Mucosa of descending colon (tissue), 3 donors: ENCODE measurements around the gene CDC42BPB. TPM values are rescaled to one million over a fixed set of nuclear protein-coding genes. Genes with fewer than 3 reads are reported as not detected.

ENCODE experiments used
- ATAC-seq: fragments of 200-7000 bp; cut with Tn5 transposase; one replicate; pipeline ENCODE4 v1.9.1; 2020; ENCODE audit warnings: mild to moderate bottlenecking, moderate library complexity
- DNase-seq, 3 donors: peaks; one replicate each; pipeline ENCODE4 v3.0.0-alpha.2; 2020
- H3K36me3 ChIP-seq: fragments of 200-600 bp; one replicate; pipeline ENCODE4 v1.8.0; 2021; ENCODE audit warnings: low read depth, mild to moderate bottlenecking
- H3K4me1 ChIP-seq: fragments of 200-600 bp; one replicate; pipeline ENCODE4 v1.8.0; 2021; ENCODE audit warnings: low read depth, mild to moderate bottlenecking
- H3K4me3 ChIP-seq: fragments of 200-600 bp; one replicate; pipeline ENCODE4 v1.8.0; 2021; ENCODE audit warnings: mild to moderate bottlenecking
- H3K9me3 ChIP-seq: fragments of 200-600 bp; one replicate; pipeline ENCODE4 v1.8.0; 2021; ENCODE audit warnings: mild to moderate bottlenecking
- intact Hi-C, 2 donors: fragments of 100-400 bp; cut with DNase I in 1 of 2; cut with micrococcal nuclease in 1 of 2; formaldehyde crosslinking; loops; one replicate each; pipeline versions ENCODE4 v1.11.0 to v1.11.1; 2022; cut with DNase I, micrococcal nuclease
- total RNA-seq, 3 donors: library from RNA; stranded (reverse); fragmentation: NEBNext Ultra II Directional in 2 of 3; extraction: Animal tissue kit (Norgen Biotek cat#: 25700) in 2 of 3; gene quantifications; one replicate each; pipeline versions ENCODE4 v1.2.1 to v1.2.4, GENCODE V29; 2021 to 2023
- TF ChIP-seq, protein P1 (sequence below): fragments of 200-600 bp; IDR thresholded peaks from one replicate; pipeline ENCODE4 v1.8.0; 2022; ENCODE audit warnings: antibody characterized with exemption, mild to moderate bottlenecking
- donor health status: DM: no; HTN: no; CAD: no; lungs with moderate emphysema.
- donor health status: DM: no; HTN: no; CAD: no.
- donor health status: DM: no; HTN: yes; CAD: no.

The CDC42BPB gene
- total RNA-seq, 3 donors from 2014 or later, result 77.6 to 106 (median 84.4) TPM

DNA sequence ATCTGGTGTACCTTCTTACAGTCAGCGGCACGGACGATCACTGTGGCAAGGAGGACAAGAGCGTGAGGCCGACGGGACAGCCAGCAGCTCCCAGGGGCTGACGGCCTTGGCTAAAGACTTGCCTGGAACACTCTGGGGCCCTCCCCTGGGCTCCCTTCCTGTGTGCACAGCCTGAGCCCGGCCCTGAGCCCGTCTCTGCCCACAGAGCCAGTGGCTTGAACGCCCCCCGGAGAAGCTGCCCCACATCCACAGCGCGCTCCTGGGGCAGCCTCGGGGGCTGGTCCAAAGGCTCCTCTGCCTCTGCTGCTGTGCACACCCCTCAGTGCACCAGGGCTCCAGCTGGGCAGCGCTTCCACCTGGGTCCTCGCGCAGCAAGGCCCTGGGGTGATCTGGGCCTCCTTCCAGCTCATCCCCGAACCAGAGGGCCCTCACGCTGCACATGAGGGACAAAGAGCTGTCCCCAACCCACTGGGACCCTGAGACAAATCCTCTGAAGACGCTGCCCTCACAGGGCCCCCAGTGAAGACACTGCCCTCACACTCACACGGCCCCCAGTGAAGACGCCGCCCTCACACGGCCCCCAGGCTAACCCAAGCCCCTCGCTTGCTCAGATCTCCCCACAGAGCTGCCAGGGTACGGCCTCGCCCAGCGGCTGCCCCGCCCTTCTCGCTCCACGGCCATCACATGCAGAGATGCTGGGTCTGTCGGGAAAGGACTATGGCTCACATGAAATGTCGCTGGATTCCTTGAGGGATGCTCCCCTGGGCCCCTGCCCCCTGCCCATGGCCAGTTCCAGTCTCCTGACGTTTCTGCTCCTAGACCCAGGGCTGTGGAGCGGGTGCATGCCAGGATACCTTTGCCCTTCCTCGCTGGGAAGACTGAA lies 112.7 kb downstream of the CDC42BPB start:
- no peak for ATAC-seq
- TF ChIP-seq, protein P1, sequence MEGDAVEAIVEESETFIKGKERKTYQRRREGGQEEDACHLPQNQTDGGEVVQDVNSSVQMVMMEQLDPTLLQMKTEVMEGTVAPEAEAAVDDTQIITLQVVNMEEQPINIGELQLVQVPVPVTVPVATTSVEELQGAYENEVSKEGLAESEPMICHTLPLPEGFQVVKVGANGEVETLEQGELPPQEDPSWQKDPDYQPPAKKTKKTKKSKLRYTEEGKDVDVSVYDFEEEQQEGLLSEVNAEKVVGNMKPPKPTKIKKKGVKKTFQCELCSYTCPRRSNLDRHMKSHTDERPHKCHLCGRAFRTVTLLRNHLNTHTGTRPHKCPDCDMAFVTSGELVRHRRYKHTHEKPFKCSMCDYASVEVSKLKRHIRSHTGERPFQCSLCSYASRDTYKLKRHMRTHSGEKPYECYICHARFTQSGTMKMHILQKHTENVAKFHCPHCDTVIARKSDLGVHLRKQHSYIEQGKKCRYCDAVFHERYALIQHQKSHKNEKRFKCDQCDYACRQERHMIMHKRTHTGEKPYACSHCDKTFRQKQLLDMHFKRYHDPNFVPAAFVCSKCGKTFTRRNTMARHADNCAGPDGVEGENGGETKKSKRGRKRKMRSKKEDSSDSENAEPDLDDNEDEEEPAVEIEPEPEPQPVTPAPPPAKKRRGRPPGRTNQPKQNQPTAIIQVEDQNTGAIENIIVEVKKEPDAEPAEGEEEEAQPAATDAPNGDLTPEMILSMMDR, result no peak
- peaks cover 6% of the 10 kb centered on the region for H3K4me1 ChIP-seq
- no peak overlapping the region for H3K4me3 ChIP-seq
- no peaks in the 10 kb centered on the region for H3K9me3 ChIP-seq
- intact Hi-C loops, result no loop called here
- H3K36me3 ChIP-seq, result peaks cover 7% of the 10 kb centered on the region
- peak in 1 of 3 donors; percentile 26 for DNase-seq

DNA sequence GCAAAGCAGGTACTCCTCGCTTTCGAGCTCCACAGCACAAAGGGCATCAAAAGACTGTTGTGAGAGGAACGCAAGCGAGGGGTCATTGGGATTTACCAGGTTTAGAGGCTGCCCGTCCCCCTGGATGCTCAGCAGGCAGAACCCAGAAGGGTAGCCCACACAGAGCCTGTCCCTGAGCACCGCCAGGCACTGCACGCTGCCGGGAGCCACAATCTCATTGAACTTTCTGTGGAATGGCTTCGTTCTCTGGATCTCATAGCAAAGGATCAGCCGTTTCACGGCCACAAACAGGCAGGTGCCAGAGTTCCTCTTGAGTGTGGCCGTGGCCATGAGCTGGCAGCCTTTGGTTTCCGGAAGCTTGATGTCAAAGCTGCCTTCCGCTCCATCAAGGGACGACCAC lies 113.4 kb downstream of the CDC42BPB start:
- Histone ChIP-seq H3K4me1 (peaks cover 5% of the 10 kb centered on the region), H3K36me3 (peaks cover 2% of the 10 kb centered on the region), H3K4me3 (no peak overlapping the region), H3K9me3 (no peaks in the 10 kb centered on the region)
- ATAC-seq, result no peak
- intact Hi-C loops, result no loop called here
- no peak for DNase-seq
- TF ChIP-seq, protein P1, result no peak

DNA sequence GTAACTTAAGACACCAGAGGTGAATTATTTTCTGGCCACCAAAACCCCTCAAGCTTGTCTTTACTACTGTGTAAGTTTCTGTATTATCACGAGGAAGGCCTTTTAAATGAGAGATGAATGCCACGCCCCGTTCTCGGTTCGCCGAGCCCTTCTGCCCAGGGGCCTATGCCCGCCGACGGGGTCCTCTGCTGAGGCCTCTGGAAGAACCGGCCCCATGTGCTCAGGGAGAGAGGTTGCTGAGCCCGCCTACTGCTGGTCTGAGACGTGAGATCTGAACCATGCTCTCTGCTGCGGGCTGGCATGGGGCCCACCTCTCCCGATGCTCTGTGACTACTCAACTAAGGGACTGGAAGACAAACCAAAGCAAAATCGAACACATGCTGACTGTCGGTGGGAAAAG lies 113.9 kb downstream of the CDC42BPB start:
- Histone ChIP-seq H3K4me3 (no peak overlapping the region), H3K4me1 (peaks cover 2% of the 10 kb centered on the region), H3K36me3 (no peaks in the 10 kb centered on the region), H3K9me3 (no peaks in the 10 kb centered on the region)
- DNase-seq (peak in 1 of 3 donors; percentile 18), ATAC-seq (no peak)
- TF ChIP-seq, protein P1, result no peak
- intact Hi-C loops, result no loop called here

- H3K4me1 ChIP-seq, result peaks cover 2% of the 10 kb centered on the region
- DNase-seq (no peak), ATAC-seq (no peak)
- no peaks in the 10 kb centered on the region for H3K36me3 ChIP-seq
- no peak overlapping the region for H3K4me3 ChIP-seq
- intact Hi-C loops, result no loop called here
- TF ChIP-seq, protein P1, result no peak
- H3K9me3 ChIP-seq, result no peaks in the 10 kb centered on the region
Observed at GRCh38 chr14:102942069-102942468, 115.3 kb downstream of the CDC42BPB start.

- Histone ChIP-seq H3K36me3 (no peaks in the 10 kb centered on the region), H3K4me3 (no peak overlapping the region), H3K9me3 (no peaks in the 10 kb centered on the region), H3K4me1 (peaks cover 2% of the 10 kb centered on the region)
- TF ChIP-seq, protein P1, result no peak
- intact Hi-C loops, result no loop called here
- DNase-seq (no peak), ATAC-seq (no peak)
Observed at GRCh38 chr14:102941419-102942011, 115.8 kb downstream of the CDC42BPB start.
